Measurements from ENCODE around the gene MAPK7.

- TF ChIP-seq POU2F2 (IDR thresholded peaks at IDR 0.05; ENCODE audit: low read depth, low read length) (no peak), POLR2A (IDR thresholded peaks at IDR 0.05; ENCODE audit: low read depth, low read length) (no peak), POLR2AphosphoS5 (IDR thresholded peaks at IDR 0.05; ENCODE audit: low read depth, low read length) (no peak), TAF1 (IDR thresholded peaks at IDR 0.05; ENCODE audit: low read depth, low read length) (no peak), SPI1 (IDR thresholded peaks at IDR 0.05; ENCODE audit: low read depth, low read length) (no peak), PAX5 (IDR thresholded peaks at IDR 0.05; ENCODE audit: insufficient read depth, low read length, severe bottlenecking) (no peak)
Measured at GRCh38 chr17:19336938-19337711, 41.2 kb upstream of the MAPK7 start.

All from GM12891 (cell line).